GM18505 (cell line): ENCODE data around the gene CARMIL1.

Experiments used
- ATAC-seq: cut with Tn5 transposase; IDR thresholded peaks from one replicate; pipeline ENCODE4 v1.9.1; 2021; ENCODE audit not compliant: unreplicated experiment
- POLR2A ChIP-seq: IDR thresholded peaks from 4 replicates; pipeline ENCODE4 v1.6.1; 2011; ENCODE audit warnings: borderline replicate concordance; ENCODE audit not compliant: insufficient read depth, insufficient read length; ENCODE audit errors: extremely low read depth

The CARMIL1 gene

GRCh38 chr6:25655723-25656122 lies 376.5 kb downstream of the CARMIL1 start:
- no peak for ATAC-seq
- TF ChIP-seq POLR2A = no peak

- TF ChIP-seq POLR2A = no peak
- ATAC-seq = no peak
These were observed 380.6 kb downstream of the CARMIL1 start for GRCh38 chr6:25659633-25660368.

GRCh38 chr6:25660512-25660911 lies 381.3 kb downstream of the CARMIL1 start:
- TF ChIP-seq POLR2A = no peak
- no peak for ATAC-seq

- no peak for ATAC-seq
- TF ChIP-seq POLR2A = no peak
These were observed 382.1 kb downstream of the CARMIL1 start for GRCh38 chr6:25661129-25661779.

- no peak for ATAC-seq
- TF ChIP-seq POLR2A = no peak
These were observed 386.3 kb downstream of the CARMIL1 start for GRCh38 chr6:25665455-25665854.

GRCh38 chr6:25669413-25669812 lies 390.2 kb downstream of the CARMIL1 start:
- TF ChIP-seq POLR2A = no peak
- no peak for ATAC-seq
